UCSD-AML1 (cell line): ENCODE data around the gene NPTXR.

Experiments
- DNase-seq: peaks from one replicate; lab custom pipeline; 2025; ENCODE audit not compliant: unreplicated experiment; lab: John Stamatoyannopoulos, UW

NPTXR gene

DNA sequence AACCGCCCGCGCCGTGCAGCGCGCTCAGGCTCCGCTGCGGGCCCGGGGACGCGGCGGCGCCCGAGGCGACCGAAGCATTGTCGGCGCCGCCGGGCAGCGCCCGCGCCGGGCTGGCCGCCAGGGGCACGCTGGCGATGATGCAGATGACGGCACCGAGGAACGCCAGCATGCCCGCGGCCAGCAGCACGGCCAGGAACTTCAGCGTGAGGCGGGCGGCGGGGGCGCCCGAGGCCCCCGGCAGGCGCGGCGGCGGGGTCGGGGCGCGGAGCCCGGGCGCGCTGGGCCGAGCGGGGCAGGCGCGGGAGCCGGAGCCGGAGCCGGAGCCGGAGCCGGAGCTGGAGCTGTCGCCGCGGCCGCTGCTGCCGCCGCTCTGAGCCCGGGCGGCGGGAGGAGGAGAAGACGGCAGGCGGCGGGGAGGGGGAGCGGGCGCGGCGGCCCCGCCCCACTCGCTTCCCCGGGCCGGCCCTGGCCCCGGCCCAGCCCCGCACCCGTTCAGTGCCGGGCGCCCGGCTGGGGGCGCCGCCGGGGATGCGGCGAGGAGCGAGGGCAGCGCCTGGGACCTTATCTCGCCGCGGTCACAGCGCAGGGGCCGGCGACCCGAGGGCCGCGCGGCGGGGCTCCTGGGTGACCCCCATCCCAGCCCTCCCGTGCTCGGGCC, at the start of gene NPTXR:
NPTXR (minus strand) TSS at position 372 of the 658 bp plus-strand sequence.
- peak; percentile 47 for DNase-seq

- DNase-seq, result no peak
Observed at GRCh38 chr22:38891256-38891655, 47.4 kb upstream of the NPTXR start.

DNA sequence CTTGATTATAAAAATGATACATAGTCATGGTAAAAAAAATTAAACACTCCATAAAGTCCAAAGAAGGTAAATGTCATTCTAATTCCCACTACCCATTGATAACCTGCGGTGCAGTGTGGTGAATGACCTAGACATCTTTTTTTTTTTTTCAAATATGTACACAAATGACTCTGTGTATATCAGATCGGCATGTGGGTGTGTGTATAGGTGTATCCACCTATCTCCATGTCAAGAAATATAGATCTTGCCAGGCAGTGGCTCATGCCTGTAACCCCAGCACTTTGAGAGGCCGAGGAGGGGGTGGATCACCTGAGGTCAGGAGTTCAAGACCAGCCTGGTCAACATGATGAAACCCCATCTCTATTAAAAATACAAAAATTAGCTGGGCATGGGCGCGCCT, 46.5 kb upstream of the NPTXR start:
- DNase-seq, result no peak

GRCh38 chr22:38886333-38886732, 42.5 kb upstream of the NPTXR start:
- no peak for DNase-seq

- DNase-seq, result no peak
Observed at GRCh38 chr22:38882972-38883622, 39.3 kb upstream of the NPTXR start.

- DNase-seq, result no peak
Observed at GRCh38 chr22:38881997-38882879, 38.4 kb upstream of the NPTXR start.

DNA sequence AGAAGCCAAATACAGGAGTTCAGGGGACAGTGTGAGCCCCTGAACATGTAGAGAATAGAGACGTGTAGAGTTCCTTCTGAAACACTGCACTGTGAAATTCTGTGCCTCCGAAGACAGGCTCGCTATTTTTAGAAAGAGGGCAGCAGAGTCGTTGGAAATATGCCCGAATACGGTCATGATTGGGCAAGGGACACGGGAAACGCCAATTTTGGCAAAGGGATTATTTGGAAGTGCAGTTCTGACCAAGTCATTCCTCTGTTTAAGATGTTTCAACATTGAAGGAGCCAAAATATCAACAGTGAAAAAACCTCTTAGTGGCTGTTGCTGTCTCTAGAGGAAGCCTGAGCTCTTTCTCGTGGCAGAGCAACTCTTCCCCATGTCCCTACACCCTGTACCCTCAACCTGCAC, 37.6 kb upstream of the NPTXR start:
- DNase-seq, result no peak

DNA sequence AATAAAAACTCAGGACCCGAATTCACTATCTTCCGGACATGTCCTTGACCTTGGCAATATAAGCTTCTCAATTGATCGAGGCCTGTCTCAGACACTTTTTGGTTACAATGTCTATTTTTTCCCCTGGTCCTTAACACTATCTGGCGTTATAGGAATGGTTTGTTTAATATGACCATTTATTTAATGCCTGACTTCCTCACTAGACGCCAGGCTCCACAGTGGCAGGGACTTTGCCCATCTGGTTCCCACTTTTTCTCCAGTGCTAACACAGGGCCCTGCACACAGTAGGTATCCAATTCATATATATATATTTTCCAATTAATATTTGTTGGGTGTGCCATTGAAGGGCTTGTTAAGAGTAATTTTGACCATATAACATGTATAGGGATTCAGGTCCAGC, 36.1 kb upstream of the NPTXR start:
- no peak for DNase-seq

DNA sequence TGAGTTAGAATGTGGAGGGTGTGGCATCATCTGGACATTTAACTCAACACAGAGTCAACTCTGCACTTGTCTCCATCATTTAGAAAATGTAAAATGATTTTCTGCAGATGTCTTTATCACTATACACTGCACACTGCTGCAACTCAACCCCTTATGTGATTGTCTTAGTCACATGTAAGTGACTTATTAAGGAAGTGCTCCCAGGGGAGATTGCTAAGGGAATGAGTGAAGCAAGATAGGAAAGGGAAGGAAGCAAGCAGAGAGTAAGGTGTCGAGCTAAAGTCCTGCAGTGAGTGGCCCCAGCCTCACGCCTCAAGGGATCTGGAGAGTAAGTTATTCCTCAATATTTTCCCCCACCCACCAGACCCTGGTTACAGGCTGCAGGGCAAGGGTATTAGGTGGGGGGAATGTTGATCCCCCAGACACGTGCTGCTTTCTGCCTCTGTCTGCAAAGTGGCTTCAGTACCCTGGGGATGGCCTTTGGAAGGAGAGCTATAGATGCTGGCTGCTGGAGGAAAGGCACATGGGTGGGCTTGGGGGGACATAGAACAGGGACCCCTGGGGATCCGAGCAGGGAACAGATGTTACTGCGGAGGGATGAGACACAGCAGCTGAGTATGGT, 35.4 kb upstream of the NPTXR start:
- no peak for DNase-seq

GRCh38 chr22:38878001-38878400, 34.2 kb upstream of the NPTXR start:
- DNase-seq, result no peak

- DNase-seq, result no peak
Observed at GRCh38 chr22:38874529-38875222, 30.8 kb upstream of the NPTXR start.

DNA sequence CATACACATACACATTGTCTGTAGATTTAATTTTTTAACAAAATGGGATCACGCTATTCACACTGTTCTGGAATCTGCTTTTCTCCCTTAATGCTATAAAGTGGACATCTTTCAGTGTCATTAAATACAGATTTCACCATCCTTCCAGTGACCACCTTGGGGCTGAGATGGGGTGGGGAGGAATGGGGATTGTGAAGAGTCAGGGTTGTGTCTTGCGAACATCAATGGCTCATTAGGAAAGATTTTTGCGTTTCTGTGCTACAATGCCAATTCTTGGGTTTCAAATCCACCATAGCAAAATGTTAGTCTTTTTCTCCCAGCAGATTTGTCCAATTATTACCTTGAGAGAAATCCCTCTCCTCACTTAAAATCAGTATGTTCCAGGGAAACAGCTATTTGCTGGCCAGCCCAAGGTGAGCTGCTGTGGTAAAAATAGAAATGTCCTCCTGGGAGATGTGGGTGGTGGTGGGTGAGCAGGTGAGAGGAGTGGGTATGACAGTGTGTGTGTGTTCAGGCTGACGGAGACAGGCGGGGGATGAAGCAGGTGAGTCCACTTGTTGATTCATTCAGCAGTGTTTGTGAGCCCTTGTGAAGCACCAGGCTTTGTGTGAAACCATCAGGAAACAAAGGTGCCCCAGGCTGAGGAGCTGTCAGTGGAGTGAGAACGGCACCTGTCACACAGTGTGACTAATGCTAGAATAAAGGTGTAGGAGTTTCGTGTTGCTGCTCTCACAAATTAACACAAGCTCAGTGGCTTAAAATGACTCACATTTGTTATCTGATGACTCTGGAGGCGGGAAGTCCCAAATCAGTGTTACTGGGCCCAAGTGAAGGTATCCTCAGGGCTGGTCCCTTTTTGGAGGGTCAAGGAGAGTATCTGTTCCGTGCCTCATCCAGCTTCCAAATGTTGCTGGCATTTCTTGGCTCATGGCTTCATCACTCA, 29.9 kb upstream of the NPTXR start:
- no peak for DNase-seq

DNA sequence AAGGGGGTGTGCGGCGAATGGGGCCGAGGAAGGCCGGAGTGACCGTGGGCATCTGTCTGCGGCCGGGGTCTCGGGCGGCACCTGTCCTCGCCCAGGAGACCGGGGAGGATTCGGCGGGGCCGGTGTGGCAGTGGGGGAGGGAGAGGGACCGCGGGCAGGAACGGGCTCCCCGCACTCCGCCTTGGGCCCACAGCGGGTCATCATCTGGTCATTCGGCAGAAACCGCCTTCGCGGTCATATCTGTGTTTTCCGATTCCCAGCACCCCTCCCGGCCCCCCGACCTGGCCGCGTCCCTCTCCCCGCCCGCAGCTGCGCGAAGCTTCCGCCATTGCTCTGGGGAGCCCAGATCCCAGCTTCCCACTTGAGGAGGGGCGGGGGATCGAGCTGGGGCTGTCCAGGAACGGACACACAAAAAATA, 29.0 kb upstream of the NPTXR start:
- DNase-seq, result peak; percentile 44

GRCh38 chr22:38872172-38872830, 28.5 kb upstream of the NPTXR start, which contains the start of gene CBX6:
Gene CBX6 (minus strand): TSS chr22:38872216. CDS start chr22:38872190, 26 bp downstream.
- DNase-seq, result peak; percentile 92

- DNase-seq, result peak; percentile 37
Observed at GRCh38 chr22:38871360-38872171, 27.7 kb upstream of the NPTXR start.

DNA sequence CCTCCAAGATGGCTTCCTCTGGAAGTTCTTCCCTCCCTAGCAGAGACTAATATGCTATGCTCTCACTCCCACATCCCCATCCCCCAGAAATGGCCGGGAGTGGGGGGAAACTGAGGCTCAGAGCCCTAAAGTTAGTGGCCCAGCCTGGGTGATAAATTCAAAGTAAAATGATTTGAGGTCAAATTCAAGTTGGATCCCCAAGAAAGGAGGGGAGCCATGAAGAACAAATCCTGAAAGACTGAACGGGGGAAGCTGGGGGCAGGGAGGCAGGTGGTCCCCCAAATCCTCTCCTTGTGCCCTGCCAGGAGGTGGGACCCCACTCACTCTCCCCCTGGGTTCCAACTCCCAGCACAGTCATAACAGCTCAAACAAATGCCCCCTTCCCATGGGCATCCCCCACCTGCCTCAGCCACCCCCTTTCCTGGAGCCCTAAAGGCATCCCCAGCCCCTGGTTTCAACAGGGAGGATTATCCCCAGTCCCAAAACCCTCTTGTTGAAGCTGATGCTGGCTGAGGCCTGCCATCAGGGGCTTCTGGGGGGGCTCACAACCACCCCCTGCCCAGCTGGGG, 27.0 kb upstream of the NPTXR start:
- no peak for DNase-seq

- DNase-seq, result peak; percentile 79
Observed at GRCh38 chr22:38870312-38870741, 26.5 kb upstream of the NPTXR start.

GRCh38 chr22:38869663-38870062, 25.8 kb upstream of the NPTXR start:
- no peak for DNase-seq
